MV-4-11 (cell line): ENCODE data around the gene RHOXF2.

Experiments used
- DNase-seq: peaks from one replicate; lab custom pipeline; 2025; lab: John Stamatoyannopoulos, UW

Gene RHOXF2

DNA sequence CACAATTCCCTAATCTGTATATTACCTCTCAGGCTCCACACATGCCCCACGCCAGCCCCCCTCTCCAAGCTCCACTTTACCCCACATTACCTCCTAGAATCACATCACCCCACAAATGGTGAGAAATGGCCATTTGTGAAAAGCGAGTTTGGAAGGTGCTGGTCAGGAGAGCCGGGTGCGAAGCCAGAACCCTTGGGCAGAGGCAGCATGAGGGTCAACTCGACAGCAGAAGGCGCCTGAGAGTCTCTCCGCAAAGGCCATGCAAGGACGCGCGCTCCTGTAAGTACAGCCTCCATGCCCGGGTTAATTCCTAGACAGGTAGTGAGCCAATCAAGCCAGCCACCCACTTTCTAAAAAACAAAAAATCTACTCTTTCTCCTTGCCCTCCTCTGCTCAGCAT lies 42.4 kb downstream of the RHOXF2 start:
- DNase-seq: no peak

DNA sequence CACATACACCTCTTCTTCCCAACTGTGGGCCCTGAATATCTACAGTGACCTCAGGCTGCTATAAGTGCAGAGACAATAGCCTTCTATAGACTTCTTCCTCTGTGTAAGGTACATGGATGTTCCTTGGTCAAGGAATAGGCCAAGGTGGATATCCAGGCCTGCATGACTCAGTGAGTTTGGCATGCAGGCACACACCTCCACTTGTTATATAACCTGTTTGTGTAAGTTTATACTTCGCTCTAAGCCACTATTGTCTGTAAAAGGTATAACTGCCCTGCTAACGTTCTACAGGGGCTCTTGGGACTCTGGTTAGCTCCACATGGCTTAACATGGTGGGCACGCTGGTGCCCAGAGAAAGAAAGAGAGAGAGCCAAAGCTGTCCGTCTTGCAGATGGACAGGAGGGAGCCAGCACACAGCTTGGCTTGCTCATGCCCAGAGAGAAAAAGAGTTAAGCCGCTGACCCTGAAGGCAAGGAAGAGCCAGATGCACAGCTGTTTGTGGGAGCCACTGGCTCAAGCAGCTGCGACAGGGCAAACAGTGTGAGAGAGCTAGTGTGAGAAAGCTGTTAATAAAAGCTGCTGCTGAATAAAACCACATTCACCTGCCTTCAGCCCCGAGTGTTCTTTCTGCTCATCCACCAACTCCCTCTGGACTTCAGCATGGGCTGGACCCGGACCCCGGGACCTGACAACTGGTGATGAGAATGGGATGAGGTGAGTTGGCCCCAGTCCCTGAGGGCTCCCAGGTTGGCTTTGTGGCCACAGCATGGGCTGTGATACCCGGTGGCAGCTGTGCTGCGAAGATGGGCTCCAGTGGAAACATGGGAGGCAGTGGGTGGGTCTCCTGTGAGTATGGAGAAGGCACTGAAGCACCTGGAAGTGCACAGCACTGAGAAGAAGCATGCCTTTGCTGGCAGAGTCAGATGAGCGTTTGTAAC lies 47.7 kb downstream of the RHOXF2 start:
- DNase-seq: no peak

DNA sequence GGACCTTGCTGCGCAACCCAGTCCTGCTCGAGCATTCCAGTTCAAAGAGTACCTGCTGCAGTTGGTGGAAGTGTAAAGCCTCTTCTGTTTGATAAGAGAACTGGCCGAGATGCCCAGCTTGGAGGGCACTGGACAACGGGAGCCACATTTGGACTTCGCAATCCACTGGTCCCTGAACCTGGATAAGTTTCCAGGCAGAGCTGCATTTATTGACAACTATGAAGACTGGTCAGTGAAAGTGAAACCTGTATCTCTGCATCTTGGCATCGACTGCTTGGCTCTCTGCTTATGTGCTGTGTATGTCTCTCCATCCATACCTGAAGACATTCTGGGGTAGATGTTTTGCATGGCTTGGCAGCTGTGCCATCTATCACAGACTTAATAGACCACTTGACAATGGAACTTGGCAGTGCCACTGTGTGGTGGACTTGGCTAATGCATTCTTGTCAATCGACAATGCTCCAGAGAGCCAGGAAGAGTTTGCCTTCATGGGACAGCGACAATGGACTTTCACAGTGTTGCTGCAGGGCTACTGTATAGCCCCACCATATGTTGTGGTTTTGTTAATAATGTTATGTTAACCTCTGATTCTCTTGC lies 48.7 kb downstream of the RHOXF2 start:
- DNase-seq: no peak

DNA sequence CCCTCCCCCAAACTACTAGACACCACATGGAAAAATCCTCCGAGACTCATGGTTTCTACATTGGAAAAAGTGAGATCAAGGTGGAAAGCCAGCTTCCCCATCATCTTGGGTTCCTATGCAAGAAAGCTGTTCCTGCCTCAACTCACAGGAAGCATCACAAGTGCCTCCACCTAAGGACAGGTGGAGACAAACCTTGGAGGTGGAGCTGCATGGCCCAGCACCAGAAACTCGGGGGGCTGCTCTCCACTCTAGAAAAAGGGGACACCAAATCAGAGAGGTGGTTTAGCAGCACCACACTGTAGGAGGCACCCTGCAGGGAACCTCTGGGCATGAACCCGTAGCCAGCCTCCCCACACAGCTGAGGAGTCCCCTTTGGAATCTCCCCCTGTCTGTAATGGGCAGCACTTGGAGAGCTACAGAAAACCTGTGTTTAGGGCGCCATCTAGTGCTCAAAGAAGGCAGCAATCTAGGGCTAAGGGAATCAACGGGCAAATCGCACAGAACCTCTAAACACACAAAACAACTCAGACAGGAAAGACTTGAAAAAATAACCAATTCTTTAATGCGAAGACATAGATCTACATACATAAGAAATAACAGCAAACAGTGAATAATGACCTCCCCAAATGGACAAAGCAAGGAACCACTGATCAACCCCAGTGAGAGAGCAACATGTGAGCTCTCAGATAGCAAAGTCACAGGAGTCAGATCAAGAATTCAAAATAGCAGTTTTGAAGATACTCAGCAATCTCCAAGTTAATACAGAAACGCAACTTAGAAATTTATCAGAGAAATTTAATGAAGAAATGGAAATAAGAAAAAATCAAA lies 55.2 kb downstream of the RHOXF2 start:
- peak; percentile 19 for DNase-seq
